Caco-2 (cell line): ENCODE data around the gene SGF29. TPM values are rescaled to one million over a fixed set of nuclear protein-coding genes. Genes with fewer than 3 reads are reported as not detected.
"Not testable (repeated sequence)": the region's sequence is repeated elsewhere in the genome, so short reads cannot be mapped to it uniquely, and the experiment has no call there.

Experiments
- BruUV-seq: library from RNA; stranded (reverse); fragments of 400-500 nt; replicated peaks from 2 replicates; lab custom pipeline; 2021; lab: Mats Ljungman, UMichigan
- CTCF ChIA-PET: fragments of 300-600 bp; sonication (Branson Sonifier 250); formaldehyde crosslinking; loops from one replicate; lab custom pipeline; 2022; ENCODE audit warnings: antibody characterized with exemption; lab: Charles Lee
- POLR2A ChIA-PET: fragments of 300-600 bp; sonication (Branson Sonifier 250); formaldehyde crosslinking; loops from one replicate; lab custom pipeline; 2022; ENCODE audit warnings: antibody characterized with exemption; lab: Charles Lee
- DNase-seq, 2 experiments: peaks; one replicate each; pipeline versions ENCODE4 v3.0.0 to v3.0.0-alpha.2; 2020 to 2022
- H3K27me3 ChIP-seq: replicated peaks from 2 replicates; pipeline ENCODE4 v1.6.0; 2011; ENCODE audit warnings: low read length; ENCODE audit not compliant: control insufficient read depth, insufficient read depth
- H3K36me3 ChIP-seq: 2 replicates; pipeline ENCODE4 v1.5.1; 2011; ENCODE audit warnings: low read length; ENCODE audit not compliant: control insufficient read depth, insufficient read depth
- H3K4me1 ChIP-seq: fragments of 250-450 bp; sonication (Bioruptor Pico); 2 replicates; pipeline ENCODE4 v1.5.1; 2020; ENCODE audit warnings: mild to moderate bottlenecking
- H3K4me3 ChIP-seq: 2 replicates; pipeline ENCODE4 v1.5.1; 2011; ENCODE audit warnings: low read depth, mild to moderate bottlenecking, control low read depth, low read length
- H3K9me3 ChIP-seq: fragments of 250-450 bp; sonication (Bioruptor Pico); 2 replicates; pipeline ENCODE4 v1.5.1; 2020; ENCODE audit warnings: mild to moderate bottlenecking, moderate library complexity
- H3K27ac Mint-ChIP-seq: one replicate; pipeline ENCODE4 v1.8.0; 2022; ENCODE audit warnings: mixed read lengths; ENCODE audit not compliant: unreplicated experiment
- H3K27me3 Mint-ChIP-seq: one replicate; pipeline ENCODE4 v1.8.0; 2022; ENCODE audit warnings: mixed read lengths; ENCODE audit not compliant: insufficient read depth, unreplicated experiment
- H3K36me3 Mint-ChIP-seq: one replicate; pipeline ENCODE4 v1.8.0; 2022; ENCODE audit warnings: mild to moderate bottlenecking, mixed read lengths; ENCODE audit not compliant: insufficient read depth, unreplicated experiment
- H3K4me1 Mint-ChIP-seq: one replicate; pipeline ENCODE4 v1.8.0; 2022; ENCODE audit warnings: low read depth, mixed read lengths; ENCODE audit not compliant: unreplicated experiment
- H3K4me3 Mint-ChIP-seq: one replicate; pipeline ENCODE4 v1.8.0; 2022; ENCODE audit warnings: mild to moderate bottlenecking, moderate library complexity, mixed read lengths; ENCODE audit not compliant: unreplicated experiment
- H3K9me3 Mint-ChIP-seq: one replicate; pipeline ENCODE4 v1.8.0; 2022; ENCODE audit warnings: mixed read lengths; ENCODE audit not compliant: unreplicated experiment
- intact Hi-C: fragments of 100-400 bp; cut with micrococcal nuclease; formaldehyde crosslinking; loops from one replicate; pipeline ENCODE4 v1.10.0; 2022; ENCODE audit not compliant: unreplicated experiment
- total RNA-seq: library from RNA; stranded (reverse); gene quantifications from 2 replicates; pipeline ENCODE4 v1.2.3, GENCODE V29; 2022
- TF ChIP-seq, protein P1 (sequence below), 2 experiments: fragments of 200-600 bp in 1 of 2; IDR thresholded peaks; 1 replicate in 1 of 2; 2 replicates in 1 of 2; pipeline versions ENCODE4 v1.5.1 to v1.8.0; 2011 to 2022; ENCODE audit warnings: antibody characterized with exemption in 1 of 2, control low read depth in 1 of 2, inconsistent platforms in 1 of 2, low read depth in 1 of 2, low read length in 1 of 2, mild to moderate bottlenecking in 1 of 2, moderate library complexity in 1 of 2; ENCODE audit not compliant: insufficient read depth in 1 of 2, severe bottlenecking in 1 of 2, unreplicated experiment in 1 of 2

SGF29 gene
- total RNA-seq, 1 experiment from 2014 or later = 29.8 TPM

DNA sequence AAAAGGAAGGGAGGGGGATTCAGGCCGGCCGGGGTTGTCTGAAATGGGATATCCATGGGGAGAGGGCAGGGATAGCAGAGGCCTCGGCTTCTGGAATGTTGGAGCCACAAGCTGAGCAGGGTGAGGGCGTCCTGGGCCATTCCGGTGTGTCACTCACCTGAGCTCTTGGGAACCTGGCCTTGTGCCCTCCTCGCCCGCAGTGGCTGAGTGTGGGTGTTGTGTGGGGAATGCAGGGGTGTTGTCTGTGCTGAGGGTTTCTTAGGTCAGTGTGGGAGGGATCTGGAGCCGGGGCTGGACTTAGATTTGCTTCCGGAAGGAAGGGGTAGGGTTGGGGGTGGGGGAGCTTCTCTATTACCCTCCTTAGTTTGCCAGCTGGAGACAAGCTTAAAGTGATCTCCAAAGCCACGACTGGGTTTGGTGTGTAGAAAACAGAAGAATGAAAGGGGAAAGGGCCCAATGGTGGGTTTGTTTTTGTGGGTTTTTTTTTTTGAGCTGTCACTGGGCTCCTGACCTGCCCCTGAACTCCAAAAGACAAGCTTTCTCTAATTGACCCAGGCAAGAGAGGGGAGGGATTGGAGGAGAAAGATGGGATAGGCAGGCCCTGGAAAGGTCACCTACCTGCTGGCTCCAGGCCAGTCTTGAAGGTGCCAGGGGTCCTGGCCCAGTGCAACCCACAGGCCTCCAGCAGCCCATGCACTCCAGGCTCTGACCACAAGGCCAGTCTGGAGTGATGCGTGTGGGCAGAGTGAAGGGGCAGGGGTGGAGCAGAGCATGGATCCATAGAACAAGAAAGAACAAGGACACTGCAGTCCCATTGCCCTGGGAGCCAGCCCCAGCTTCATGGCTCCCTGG is 43.3 kb downstream of the SGF29 start, which contains the start of gene SULT1A2:
SULT1A2 (minus strand) TSS at position 211 of the 852 bp plus-strand sequence. CDS start 1,120 bp downstream, outside the sequence.
- Histone ChIP-seq H3K4me1 (peaks cover 9% of the 10 kb centered on the region), H3K4me3 (no peak within 1 kb of the TSS), H3K9me3 (no peaks in the 10 kb centered on the region), H3K27me3 (no peaks in the 10 kb centered on the region), H3K36me3 (no peaks in the 10 kb centered on the region; the same call in 1 of the 2 replicates)
- H3K36me3 Mint-ChIP-seq = no peaks in the 10 kb centered on the region
- no peaks in the 10 kb centered on the region for H3K9me3 Mint-ChIP-seq
- intact Hi-C loops = no loop called here
- CTCF ChIA-PET = no interaction called here
- H3K27ac Mint-ChIP-seq = peak within 1 kb of the TSS; percentile 55
- DNase-seq = peak in 1 of 2 experiments; percentile 44
- TF ChIP-seq, protein P1, sequence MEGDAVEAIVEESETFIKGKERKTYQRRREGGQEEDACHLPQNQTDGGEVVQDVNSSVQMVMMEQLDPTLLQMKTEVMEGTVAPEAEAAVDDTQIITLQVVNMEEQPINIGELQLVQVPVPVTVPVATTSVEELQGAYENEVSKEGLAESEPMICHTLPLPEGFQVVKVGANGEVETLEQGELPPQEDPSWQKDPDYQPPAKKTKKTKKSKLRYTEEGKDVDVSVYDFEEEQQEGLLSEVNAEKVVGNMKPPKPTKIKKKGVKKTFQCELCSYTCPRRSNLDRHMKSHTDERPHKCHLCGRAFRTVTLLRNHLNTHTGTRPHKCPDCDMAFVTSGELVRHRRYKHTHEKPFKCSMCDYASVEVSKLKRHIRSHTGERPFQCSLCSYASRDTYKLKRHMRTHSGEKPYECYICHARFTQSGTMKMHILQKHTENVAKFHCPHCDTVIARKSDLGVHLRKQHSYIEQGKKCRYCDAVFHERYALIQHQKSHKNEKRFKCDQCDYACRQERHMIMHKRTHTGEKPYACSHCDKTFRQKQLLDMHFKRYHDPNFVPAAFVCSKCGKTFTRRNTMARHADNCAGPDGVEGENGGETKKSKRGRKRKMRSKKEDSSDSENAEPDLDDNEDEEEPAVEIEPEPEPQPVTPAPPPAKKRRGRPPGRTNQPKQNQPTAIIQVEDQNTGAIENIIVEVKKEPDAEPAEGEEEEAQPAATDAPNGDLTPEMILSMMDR (IDR thresholded peaks at IDR 0.05; ENCODE audit: insufficient read depth in 1 of 2, low read depth in 1 of 2, low read length in 1 of 2, severe bottlenecking in 1 of 2, unreplicated experiment in 1 of 2) = no peak
- POLR2A ChIA-PET = interaction anchor here (0.7 kb wide), 1 partner anchor 820 kb away, joined by 3 read pairs; no protein-coding TSS in a partner anchor
- H3K4me1 Mint-ChIP-seq = peaks cover 12% of the 10 kb centered on the region
- no peak within 1 kb of the TSS for H3K4me3 Mint-ChIP-seq
- H3K27me3 Mint-ChIP-seq = no peaks in the 10 kb centered on the region
- no TSS peak for BruUV-seq

GRCh38 chr16:28597692-28598261 is 44.1 kb downstream of the SGF29 start:
- intact Hi-C loops = no loop called here
- no peak overlapping the region for H3K4me3 Mint-ChIP-seq
- Histone ChIP-seq H3K27me3 (no peaks in the 10 kb centered on the region), H3K4me3 (no peak overlapping the region), H3K36me3 (no peaks in the 10 kb centered on the region; the same call in 1 of the 2 replicates), H3K9me3 (no peaks in the 10 kb centered on the region), H3K4me1 (peaks cover 9% of the 10 kb centered on the region)
- H3K36me3 Mint-ChIP-seq = no peaks in the 10 kb centered on the region
- H3K27ac Mint-ChIP-seq = peak overlapping the region; percentile 55
- TF ChIP-seq, protein P1 (IDR thresholded peaks at IDR 0.05; ENCODE audit: insufficient read depth in 1 of 2, low read depth in 1 of 2, low read length in 1 of 2, severe bottlenecking in 1 of 2, unreplicated experiment in 1 of 2) = peak in 1 of 2 experiments; percentile 30
- H3K4me1 Mint-ChIP-seq = peaks cover 12% of the 10 kb centered on the region
- BruUV-seq = no TSS peak
- POLR2A ChIA-PET = no interaction called here
- CTCF ChIA-PET = no interaction called here
- H3K9me3 Mint-ChIP-seq = no peaks in the 10 kb centered on the region
- H3K27me3 Mint-ChIP-seq = no peaks in the 10 kb centered on the region
- DNase-seq = peak; percentile 60 to 75

DNA sequence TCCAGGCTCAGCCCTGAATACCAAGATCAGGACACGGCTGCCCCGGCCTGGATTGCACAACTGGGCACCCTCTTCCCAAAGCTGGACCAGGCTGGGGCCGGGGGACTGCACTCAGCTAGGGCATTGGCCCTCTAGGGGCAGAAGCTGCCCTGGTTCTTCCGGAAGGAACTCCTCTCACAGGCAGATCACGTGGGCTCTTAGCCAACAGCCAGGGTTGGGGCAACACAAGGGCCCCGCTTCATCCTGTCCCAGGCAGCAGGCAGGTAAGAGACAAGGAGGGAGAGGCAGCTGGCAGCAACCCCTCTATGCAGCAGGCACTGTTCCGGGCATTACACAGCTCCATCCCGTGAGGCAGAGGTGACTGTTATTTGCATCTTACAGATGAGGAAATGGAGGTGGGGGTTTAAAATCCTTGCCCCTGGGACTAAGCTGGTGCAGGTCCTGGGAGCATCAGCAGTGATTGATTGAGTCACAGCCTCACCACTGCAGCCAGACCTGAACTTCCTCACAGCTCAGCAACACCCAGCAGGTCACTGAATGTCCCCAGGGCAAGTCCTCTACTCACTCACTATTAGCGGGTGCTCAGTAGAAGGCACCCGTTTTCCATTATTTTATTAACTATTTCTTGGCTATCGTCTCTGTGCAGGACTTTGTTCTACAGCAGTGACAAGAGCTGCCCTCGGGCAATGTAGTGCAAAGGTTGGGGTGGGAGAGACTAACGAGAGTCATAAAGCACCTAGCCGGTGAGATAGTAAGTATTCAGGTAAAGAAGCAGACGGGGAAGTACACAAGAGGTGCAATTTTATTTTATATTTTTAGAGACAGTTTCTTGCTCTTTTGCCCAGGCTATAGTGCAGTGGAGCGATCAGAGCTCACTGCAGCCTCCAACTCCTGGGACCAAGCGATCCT is 45.9 kb downstream of the SGF29 start:
- H3K9me3 Mint-ChIP-seq, H3K27ac Mint-ChIP-seq, DNase-seq, H3K4me1 ChIP-seq, BruUV-seq, H3K4me3 Mint-ChIP-seq, H3K27me3 ChIP-seq, H3K27me3 Mint-ChIP-seq, intact Hi-C loops, H3K9me3 ChIP-seq, H3K36me3 Mint-ChIP-seq, H3K4me3 ChIP-seq, CTCF ChIA-PET, POLR2A ChIA-PET, H3K36me3 ChIP-seq: not testable (repeated sequence)
- H3K4me1 Mint-ChIP-seq = peaks cover 12% of the 10 kb centered on the region

DNA sequence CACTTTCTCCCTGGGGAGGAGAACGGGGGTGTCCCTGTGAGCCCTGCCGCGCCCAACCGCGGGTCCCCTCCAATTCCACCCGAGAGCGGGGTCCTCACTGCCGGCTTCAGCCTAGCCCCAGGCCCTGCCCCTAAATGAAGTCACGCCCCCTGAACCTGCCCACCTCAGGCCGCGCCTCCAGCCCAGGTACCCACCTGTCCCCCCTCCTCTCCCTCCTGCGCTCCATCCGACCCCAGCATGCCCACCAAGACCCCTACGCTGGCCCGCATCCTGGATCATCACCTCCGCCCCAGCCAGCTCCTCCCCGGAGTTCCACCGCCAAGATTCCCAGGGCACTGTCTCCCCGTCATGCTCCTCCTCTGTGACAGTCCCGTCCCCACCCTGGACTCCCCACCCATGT is 47.2 kb downstream of the SGF29 start:
- H3K4me1 Mint-ChIP-seq = peaks cover 12% of the 10 kb centered on the region
- H3K27me3 ChIP-seq, H3K4me1 ChIP-seq, H3K4me3 ChIP-seq, H3K36me3 Mint-ChIP-seq, H3K27ac Mint-ChIP-seq, H3K36me3 ChIP-seq, CTCF ChIA-PET, H3K9me3 ChIP-seq, BruUV-seq, H3K9me3 Mint-ChIP-seq, intact Hi-C loops, POLR2A ChIA-PET, H3K4me3 Mint-ChIP-seq, DNase-seq, H3K27me3 Mint-ChIP-seq: not testable (repeated sequence)

- H3K36me3 Mint-ChIP-seq, H3K27me3 Mint-ChIP-seq, CTCF ChIA-PET, H3K9me3 ChIP-seq, DNase-seq, H3K4me1 ChIP-seq, H3K4me3 ChIP-seq, intact Hi-C loops, H3K4me3 Mint-ChIP-seq, POLR2A ChIA-PET, H3K27ac Mint-ChIP-seq, BruUV-seq, H3K36me3 ChIP-seq, H3K27me3 ChIP-seq, H3K9me3 Mint-ChIP-seq: not testable (repeated sequence)
- peaks cover 12% of the 10 kb centered on the region for H3K4me1 Mint-ChIP-seq
Observed at GRCh38 chr16:28601589-28601988, 47.9 kb downstream of the SGF29 start.
